DMS 273 (cell line): ENCODE data around the gene CDC40.

Experiments
- DNase-seq: peaks from one replicate; lab custom pipeline; 2025; ENCODE audit not compliant: unreplicated experiment; lab: John Stamatoyannopoulos, UW

CDC40 gene

DNA sequence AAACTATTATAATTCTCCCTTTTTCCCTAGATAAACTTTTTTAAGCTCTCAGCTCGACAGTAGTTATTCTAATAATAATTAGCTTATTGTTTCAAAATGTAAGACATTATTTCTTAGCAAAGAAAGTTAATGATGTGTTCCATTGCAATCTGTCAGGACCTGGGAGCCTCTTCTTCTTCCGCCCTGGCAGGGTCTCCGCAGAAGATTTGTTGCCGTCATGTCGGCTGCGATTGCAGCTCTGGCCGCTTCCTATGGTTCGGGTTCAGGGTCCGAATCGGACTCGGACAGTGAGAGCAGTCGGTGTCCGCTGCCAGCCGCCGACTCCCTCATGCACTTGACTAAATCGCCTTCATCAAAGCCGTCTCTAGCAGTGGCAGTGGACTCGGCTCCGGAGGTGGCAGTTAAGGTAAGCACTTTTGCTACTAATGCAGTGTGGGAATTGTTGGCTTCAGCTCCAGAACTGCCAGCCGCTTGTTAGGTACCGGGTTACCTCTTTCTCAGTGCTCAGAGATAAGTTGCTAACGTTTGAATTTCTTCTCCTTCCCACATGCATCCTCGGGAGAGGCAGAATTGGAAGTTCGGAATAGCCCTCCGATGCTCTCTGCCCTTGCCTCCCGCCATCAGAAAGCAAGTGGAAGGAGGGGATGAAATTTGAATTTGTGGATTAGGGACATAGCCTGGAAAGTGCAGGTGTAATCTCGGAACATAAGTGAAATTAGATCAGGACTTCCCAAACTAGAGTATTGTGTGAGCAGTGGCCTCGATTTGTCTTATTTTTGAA is at the start of gene CDC40:
Gene CDC40, plus strand, starts transcription at position 200 of the 781 bp plus-strand sequence. Its CDS starts 18 bp downstream, at position 218.
- DNase-seq, result peak; percentile 89

DNA sequence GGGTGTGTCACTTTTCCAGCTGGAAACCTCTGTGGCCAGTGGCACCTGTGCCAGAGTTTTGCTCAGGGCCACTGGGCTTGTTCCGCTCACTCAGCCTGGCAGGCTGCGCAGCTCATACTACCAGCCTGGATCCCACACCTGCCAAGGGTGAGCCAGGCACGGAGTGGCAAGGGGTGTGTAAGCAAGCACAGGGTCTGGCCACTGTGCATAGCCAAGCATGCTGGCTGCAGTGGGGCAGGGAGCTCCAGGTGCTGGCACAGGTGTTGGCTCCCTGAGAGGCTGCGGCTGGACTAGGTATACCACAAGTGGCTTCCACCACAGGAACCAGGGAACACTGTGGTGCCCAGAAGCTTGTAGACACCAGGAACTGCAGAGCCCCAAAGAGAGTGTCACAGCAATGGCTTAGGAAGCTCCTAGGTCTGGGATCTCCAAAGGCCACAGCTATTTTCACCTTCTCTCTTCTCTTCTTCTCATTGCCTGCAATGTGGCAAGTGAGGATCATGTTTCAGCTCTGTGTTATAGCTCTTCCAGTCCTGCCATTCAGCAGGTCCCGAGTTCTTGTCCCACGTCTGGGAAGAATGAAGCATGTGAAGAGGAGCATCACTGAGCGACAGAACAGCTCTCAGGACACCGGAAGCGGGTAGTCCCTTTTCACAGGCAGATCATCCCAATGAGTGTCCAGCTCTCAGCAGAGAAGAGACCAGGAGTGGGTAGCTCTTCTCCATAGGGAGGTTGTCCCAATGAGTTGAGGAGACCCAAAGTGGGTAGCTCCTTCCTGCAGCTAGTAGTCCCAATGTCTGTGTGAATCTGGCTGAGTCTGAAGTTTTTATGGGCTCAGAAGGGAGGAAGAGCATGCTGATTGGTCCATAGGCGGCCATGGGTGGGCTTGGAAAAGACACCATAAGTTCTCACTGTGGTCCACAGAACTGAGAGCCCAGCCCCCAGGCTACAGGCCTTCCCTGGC is 42.0 kb upstream of the CDC40 start:
- DNase-seq, result peak; percentile 6

DNA sequence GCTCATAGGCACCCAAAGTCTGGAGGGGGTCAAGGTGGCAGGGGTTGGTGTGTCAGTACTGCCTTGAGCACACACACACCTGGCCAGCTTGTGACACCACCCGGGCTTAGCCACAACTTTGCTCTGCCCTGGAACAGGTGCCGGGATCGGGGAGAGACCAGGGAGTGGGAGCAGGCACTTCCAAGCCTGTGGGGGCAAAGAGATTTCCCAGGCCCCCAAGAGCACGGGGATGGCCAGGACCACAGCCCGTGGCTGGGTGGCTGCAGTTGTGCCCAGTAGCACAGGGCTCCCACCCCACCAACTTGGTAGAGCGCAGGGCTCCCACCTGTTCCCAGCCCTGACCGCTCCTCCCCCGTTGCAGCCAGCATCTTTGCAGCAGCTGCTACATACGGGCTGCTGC is 41.2 kb upstream of the CDC40 start:
- DNase-seq, result no peak

DNA sequence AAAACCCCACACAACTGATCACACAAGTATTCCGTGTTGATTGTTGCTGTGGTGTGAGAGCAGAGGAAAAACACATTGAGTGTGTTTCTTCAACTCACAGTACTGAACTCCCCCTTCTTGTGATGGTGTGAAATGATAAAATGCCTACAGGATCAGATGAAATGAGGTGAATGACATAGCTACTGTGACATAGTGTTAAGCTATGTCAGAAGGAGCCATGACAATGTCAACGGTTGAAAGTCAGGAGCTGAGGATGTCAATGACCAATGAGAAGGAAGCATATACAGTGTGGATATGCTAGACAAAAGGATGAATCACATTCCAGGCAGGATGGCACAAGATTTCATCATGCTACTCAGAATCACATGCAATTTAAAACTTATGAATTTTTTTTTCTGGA is 39.6 kb upstream of the CDC40 start:
- DNase-seq, result no peak

DNA sequence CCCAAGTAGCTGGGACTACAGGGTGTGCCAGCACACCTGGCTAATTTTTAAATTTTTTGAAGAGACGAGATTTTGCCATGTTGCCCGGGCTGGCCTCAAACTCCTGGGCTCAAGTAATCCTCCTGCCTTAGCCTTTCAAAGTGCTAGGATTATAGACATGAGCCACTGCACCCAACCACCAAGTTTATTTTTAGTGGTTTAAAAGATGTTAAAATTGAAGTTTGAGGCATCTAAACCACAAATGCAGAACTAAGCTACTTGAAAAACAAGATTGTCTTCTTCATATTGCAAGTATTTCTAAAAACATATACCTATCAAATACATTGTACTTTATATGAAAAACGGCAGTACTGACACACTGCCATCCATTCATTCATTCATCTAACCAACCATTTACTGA is 32.4 kb upstream of the CDC40 start:
- DNase-seq, result no peak

DNA sequence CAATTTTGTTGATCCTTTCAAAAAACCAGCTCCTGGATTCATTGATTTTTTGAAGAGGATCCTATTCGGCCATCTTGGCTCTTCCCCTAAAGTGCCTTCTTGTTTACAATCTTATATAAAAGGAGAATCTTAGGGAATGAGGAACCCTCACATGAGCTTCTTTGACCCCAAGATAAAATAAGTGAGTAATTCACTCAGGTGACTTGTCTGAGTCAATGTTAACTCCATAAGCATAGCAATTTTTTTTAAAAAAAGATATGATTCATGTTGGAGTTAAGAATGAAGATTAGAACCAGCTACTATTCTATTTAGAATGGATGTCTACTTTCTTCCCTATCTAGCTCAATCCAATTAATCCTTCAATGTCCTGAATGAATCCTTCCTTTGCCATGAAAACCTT is 21.7 kb upstream of the CDC40 start:
- no peak for DNase-seq

DNA sequence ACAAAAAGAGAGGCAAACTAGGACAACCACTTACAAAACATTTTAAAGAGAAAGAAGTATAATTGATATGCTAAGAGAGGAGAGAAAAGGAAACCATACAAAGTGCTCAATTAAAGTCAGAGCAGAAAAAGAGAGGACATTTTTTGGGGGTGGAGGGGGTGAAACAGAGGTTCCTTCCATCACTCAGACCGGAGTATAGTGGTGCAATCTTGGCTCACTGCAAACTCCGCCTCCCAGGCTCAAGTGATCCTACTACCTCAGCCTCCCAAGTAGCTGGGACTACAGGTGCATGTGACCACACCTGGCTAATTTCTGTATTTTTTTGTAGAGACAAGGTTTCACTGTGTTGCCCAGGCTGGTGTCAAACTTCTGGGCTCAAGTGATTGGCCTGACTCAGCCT is 10.1 kb upstream of the CDC40 start:
- no peak for DNase-seq

DNA sequence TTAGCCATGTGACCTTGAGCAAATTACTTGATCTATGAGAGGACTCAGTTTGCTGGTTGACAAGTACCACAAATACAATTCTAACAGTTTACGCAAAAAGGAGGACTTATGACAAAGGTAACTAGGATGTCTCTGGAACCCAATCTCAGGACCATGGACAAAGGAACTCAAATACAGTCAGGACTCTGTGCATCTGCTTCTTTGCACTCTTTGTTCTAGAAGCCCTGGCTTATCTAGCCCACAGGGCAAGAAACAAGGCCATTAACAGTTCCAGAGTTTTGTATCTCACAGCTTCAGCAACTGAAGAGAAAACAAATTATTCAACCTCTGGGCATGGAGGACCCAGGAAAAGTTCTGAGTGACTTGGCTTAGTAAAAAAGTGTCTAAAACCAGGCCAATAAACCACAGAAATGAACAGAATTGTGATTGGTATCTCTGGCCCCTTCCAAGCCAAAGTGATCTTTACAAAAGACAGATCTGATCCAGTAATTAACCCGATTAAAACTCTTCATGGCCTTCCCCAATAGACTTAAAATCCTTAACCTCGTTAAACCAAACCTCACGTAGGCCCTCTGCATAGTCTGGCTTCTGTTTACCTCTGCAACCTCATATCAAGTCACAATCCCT is 6.6 kb upstream of the CDC40 start:
- no peak for DNase-seq

DNA sequence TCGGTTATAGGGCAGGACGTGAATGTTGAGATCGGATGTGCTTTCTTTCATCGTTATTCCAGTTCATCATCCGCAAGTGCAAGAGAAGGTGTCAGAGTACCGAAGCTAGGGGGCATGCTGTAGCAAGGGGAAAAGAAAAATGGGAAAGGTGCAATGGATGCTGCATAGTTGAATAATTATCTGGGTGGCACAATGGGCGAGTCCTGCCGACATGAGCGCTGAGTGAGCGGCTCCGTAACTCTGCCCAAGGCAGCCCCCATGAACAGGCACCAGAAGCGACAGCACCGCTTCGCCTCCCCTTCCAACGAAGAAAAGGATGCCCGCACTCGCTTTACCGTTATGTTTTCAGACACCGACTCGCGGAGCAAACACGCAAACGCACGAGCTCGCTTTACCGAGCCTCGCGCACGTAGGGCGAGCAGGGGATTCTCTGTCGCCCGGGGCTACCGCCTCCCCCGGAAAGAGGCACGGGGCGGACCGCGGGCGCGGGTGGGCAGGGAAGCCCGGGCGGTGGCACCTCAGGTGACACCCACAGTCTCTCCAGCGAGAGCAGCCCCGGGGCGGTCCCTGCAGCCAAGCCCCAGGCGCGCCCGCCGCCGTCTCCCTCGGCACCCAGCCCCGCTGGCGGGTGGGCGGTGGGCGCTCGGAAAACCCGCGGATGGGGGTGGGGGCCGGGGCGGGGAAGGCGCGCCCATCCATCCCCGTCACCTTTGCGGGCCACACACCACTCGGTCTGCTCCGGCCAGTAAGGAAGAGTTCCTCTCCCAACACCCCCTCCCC is 1.4 kb upstream of the CDC40 start:
- DNase-seq, result peak; percentile 87

DNA sequence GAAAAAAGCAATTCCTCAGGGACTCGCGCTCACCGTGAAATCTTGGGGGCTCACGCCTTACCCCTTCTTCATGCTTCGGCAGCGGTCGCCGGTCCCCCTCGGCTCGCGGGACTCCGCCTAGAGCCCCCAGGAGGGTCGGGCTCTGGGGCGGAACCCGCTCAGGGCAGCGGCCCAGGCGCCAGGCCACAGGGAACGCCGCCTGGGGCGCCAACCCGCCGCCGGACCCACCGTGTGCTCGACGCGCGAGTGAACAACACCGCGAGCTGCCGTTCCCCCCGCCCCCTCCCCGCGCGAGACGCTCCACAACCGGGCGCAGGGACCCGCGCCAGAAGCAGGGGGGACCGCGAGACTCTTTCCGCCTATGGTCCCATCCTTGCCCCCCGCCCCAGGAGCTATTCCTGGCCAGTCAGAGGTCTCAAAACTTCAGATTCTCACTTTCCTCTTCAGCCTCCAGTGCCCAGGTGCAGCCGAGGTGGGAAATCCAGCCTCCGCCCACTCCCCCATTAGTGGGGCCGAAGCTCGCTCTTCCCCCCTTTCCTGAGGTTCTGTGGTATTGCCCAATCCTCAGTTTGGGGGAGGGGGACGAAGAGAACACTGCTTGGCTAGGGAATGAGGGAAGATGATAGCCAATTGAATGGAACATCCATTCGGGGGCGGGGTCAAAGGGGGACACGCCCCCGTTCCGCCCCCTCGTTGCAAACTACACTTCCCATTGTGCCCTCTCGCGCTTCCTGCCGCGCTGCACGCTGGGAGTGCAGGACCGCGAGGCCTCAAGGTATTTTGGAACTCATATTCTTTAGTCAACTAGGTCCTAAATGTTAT is 610 bp upstream of the CDC40 start, which contains the start of gene WASF1:
Gene WASF1, minus strand, starts transcription at position 265 of the 822 bp plus-strand sequence. CDS start 52,069 bp downstream, outside the sequence.
- peak; percentile 99 for DNase-seq

DNA sequence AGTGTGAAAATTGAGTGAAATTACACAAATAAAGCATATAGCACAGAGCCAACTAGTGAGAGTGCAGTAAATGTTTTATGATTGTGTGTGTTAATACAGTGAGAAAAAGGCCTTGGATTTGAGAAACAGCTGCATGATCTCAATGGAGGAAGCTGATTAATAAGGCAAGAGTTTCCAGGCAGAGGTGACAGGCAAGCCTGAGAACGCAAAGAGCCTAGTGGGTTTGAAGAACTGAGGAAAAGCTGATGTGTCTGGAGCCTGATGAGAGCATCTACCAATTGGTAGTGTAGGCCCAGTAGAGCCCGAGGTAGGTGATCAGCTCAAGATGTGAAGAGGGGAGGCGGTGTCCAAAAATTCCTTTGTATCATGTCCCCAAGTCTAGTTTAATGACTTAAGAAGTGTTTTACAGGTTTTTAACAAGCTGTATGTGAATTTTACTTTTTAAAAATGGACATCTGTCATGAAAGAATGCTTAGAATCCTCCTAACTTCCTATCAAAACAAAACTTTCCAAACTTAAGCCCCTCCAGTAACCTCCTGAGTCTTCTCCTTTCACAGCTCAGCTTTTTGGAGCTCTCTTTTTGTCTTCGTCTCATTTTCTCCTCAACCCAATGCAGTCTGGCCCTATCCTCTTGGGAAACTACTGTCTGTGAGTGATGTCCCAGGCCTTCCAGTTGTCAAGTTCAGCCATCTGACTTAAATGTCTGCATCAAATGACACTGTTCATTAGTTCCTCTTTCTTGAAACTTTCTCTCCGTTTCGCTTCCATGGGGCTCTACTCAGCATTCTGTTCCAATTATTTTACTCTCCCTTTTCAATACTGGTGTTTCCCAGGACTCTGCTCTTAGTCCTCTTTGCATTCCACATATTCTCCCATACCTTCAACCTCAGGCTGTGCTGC is 1.2 kb downstream of the CDC40 start:
- peak; percentile 29 for DNase-seq

DNA sequence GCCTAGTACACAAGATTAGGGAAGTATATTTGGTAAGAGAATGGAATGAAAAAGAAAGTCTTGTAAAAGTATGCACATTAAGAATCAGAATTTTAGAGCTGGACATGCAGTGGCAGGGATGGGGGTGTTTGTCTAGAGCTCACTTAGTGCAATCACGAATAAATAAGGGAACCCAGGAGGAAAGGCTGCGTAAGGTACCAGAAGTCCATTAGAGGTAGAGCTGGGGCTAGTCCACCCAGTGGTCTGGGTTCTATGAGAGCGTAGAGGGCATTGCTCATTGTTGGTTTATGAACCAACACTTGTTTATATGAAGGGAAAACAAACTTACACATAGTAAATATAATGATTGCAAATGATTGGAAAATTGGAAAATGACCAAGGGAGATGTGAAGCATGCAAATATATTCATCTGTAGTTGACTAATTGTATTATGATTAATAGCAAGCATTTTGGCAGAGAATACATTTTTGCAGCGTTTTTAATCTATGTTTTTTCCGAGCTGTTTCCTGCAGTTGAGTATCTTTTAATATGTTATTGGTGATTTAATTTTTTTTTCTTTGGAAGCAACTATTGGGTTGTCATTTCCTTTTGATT is 3.2 kb downstream of the CDC40 start:
- no peak for DNase-seq

DNA sequence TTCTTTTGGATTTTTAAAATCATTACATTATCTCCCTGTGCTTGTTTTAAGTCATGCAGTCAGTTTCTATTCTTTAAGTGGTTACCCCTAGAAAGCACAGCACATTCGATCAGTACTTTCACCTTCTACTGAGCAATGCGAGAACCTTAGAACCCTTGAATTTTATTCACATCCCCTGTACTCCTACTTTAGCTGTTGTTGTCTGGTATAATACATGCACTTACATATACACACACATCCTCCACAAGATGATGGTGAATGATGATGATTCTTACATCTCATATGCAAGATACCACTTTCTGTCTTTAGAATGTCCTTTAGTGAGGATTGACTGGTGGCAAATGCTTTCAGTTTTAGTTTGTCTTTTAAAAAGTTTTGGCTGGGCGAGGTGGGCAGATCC is 5.7 kb downstream of the CDC40 start:
- DNase-seq, result no peak

DNA sequence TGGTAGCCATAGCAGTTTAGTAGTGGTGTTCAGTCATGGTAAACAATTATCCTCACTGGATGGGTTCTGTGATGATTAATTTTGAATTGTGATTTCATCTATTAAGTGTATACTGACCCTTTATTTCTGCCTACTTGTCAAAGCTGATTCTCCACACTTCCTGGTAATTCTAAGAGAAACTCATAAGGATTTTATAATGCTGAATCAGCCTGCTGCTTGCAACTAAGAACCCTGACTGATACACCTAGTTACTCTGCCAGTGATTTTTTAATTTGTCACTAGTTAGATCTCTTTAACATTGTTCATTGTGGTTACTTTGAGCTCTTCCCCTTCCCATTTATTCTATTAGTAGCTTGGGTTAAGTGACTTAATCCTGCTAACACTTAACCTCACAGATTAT is 8.6 kb downstream of the CDC40 start:
- no peak for DNase-seq

DNA sequence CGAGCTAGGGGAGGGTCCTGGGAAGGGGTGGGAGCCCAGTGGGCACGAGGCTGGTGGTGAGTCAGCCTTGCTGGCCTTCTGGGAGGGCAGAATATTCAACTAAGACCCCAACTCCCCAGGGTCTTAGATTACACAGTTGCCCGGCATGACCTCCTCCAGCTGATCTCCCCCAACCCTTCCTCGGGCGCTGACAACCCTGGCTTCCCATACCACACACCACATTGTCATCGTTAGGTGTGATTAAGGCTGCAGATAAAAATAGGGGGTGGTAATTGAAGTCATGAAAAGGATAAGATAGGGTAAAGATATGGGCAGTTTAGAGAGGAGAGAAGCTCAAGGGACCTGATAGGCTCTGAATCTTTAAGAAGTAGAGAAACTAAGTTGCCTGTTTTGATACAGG is 10.5 kb downstream of the CDC40 start:
- no peak for DNase-seq

DNA sequence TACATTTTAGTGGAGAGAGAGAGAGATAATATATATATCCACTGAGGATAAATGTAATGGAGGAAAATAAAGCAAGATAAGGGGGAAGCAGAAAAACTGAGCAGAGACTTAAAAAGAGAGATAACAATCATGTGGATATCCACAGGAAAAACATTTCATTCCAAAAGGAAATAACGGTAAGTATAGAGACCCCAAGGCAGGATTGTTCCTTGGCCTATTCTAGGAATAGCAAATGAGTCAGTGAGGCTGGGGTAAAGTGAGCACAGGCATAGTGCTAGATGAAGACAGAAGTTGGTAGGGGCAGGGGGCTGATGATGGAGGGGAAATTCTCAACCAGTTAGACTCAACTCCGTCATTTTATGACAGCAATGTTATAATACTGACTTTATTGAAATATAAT is 11.2 kb downstream of the CDC40 start:
- no peak for DNase-seq

DNA sequence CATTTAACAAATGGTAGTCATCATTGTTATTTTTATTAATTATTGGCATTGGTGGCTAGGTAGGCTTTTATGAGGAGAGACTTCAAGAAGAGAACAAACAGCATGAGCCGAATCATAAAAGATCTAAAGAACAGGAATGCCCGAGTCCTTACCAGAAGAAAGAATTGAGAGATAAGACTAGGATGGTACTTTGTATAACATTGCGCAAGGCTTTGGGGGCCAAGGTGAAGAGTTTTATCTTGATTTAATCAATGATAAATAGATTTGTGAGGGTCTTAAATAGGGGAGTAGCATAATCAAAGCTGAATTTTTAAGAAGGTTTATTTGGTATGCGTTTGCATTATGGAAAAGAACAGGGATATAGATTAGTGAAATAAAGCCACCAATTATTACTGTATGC is 15.4 kb downstream of the CDC40 start:
- no peak for DNase-seq

DNA sequence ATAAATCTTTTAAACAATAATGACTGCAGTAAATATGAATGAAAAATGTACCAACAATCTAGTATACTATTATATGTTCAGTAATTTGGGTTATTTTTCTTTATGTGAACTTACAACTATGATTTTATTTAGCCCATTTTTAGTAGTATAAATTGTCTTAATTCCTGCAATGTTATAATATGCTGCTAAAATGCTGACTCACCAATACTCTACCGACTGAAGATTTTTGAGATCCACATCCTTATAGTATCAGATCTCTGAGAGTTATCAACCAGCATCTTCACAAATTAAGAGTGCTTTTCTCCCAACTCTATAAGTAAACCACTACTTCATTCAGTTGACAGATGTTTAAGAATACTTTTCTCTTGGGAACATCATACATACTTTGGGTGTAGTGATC is 16.6 kb downstream of the CDC40 start:
- no peak for DNase-seq
